Iris pigment epithelial cell (primary cell): ENCODE data around the gene RBM22.

ENCODE experiments used
- DNase-seq: peaks from one replicate; pipeline ENCODE4 v3.0.0-alpha.2; 2011; ENCODE audit warnings: low read depth

Gene RBM22

DNA sequence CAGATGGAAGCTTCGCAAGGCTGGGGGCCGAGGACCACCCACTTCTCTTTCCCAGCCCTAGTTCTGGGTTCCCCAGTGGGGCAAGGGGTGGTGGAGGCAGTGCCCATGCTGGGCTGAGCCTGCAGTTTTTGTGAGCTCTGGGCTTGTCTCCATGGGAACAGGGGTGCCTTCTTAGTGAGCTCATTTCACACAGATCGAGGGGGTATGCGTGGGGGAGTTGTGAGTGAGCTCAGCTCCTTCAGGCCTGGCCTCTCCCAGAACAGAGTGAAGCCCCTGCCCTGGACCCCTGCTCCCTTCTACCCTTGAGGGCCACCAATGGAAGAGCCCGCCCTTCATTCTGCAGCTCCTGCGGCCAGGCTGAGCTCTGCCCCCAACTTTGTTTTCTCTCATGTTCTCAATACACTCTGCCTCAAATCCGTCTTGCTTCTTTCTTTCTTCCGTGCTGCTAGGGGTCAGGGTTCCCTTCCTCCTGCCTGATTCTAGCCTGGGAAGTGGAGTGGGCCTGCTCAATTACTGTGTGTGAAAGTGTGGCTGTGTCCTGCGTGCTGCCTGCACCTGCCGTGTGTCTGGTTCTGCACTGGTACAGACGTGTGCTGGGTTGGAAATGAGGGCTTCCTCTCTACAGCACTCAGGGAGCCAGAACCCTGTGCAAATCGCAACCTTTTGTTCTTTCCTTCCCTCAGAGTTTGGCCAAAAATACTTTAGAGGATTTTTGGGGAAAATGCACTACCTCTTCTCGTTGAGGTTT is 48.8 kb downstream of the RBM22 start:
- no peak for DNase-seq

DNA sequence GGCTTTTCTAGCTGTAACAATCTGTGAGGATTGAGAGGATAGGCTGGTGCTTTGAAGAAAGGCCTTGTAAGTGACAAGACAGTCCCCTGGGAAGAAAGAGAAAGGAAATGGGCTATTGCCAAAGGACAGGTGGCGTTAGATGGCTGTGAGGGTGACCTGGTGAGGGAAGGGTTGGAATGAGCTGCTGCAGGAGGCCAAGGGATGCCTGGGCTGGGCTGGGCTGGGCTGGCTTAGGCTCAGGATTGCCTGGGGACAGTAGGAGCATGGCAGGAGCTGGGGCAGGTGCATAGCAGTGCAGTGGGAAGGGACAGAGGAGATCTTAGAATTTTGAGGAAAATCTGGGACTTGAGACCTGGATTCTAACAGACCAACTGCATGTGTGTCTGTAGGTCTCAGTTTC is 49.5 kb downstream of the RBM22 start:
- no peak for DNase-seq

- no peak for DNase-seq
These were observed 50.5 kb downstream of the RBM22 start for GRCh38 chr5:150650021-150651006.

DNA sequence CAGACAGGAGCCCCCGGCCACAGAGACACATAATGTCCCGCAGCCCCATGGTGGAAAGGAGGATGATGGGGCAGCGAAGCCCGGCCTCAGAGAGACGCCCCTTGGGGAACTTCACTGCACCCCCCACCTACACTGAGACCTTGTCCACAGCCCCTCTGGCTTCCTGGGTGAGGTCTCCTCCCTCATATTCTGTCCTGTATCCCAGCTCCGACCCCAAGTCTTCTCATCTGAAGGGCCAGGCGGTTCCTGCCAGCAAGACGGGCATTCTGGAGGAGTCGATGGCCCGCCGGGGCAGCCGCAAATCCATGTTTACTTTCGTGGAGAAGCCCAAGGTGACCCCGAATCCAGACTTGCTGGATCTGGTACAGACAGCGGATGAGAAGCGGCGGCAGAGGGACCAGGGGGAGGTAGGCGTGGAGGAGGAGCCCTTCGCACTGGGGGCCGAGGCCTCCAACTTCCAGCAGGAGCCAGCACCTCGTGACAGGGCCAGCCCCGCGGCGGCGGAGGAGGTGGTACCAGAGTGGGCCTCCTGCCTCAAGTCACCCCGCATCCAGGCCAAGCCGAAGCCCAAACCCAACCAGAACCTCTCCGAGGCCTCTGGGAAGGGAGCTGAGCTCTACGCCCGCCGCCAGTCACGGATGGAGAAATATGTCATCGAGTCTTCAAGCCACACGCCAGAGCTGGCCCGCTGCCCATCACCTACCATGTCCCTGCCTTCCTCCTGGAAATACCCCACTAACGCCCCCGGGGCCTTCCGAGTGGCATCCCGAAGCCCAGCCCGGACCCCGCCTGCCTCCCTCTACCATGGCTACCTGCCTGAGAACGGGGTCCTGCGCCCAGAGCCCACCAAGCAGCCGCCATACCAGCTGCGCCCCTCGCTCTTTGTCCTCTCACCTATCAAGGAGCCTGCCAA is 51.5 kb downstream of the RBM22 start:
- no peak for DNase-seq

DNA sequence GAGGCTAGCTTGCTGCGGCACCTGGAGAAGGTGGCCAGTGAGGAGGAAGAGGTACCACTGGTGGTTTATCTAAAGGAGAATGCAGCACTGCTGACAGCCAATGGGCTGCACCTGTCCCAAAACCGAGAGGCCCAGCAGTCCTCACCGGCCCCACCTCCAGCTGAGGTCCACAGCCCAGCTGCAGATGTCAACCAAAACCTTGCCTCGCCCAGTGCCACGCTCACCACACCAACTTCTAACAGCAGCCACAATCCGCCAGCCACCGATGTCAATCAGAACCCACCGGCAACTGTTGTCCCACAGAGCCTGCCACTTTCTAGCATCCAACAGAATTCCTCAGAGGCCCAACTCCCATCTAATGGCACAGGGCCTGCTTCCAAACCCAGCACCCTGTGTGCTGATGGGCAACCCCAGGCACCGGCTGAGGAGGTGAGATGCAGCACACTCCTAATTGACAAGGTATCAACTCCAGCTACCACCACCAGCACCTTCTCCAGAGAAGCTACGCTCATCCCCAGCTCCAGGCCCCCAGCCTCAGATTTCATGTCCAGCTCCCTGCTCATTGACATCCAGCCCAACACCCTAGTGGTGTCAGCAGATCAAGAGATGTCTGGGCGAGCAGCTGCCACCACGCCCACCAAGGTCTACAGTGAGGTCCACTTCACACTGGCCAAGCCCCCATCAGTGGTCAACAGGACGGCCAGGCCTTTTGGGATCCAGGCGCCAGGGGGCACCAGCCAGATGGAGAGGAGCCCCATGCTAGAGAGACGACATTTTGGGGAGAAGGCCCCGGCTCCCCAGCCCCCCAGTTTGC is 52.4 kb downstream of the RBM22 start:
- no peak for DNase-seq

- DNase-seq, result no peak
These were observed 53.3 kb downstream of the RBM22 start for GRCh38 chr5:150647275-150648251.

- peak; percentile 75 for DNase-seq
These were observed 55.7 kb downstream of the RBM22 start for GRCh38 chr5:150645070-150645700.

- no peak for DNase-seq
These were observed 56.3 kb downstream of the RBM22 start for GRCh38 chr5:150644514-150644913.

DNA sequence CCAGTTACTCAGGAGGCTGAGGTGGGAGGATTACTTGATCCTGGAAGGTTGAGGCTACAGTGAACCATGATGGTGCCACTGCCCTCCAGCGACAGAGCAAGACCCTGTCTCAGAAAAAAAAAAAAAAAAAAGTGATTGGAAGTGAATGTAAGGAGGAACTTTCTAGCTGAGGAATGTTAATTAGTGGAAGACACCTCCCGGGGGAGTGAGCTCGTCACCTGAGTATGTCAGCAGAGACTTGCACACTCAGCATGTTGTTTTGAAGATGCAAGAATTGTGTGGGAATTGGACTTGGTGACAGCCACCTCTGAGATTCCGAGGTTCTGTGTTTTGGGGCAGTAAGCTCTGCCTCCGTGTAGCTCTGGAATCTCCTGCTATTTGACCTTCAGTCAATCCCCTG is 56.8 kb downstream of the RBM22 start:
- no peak for DNase-seq

DNA sequence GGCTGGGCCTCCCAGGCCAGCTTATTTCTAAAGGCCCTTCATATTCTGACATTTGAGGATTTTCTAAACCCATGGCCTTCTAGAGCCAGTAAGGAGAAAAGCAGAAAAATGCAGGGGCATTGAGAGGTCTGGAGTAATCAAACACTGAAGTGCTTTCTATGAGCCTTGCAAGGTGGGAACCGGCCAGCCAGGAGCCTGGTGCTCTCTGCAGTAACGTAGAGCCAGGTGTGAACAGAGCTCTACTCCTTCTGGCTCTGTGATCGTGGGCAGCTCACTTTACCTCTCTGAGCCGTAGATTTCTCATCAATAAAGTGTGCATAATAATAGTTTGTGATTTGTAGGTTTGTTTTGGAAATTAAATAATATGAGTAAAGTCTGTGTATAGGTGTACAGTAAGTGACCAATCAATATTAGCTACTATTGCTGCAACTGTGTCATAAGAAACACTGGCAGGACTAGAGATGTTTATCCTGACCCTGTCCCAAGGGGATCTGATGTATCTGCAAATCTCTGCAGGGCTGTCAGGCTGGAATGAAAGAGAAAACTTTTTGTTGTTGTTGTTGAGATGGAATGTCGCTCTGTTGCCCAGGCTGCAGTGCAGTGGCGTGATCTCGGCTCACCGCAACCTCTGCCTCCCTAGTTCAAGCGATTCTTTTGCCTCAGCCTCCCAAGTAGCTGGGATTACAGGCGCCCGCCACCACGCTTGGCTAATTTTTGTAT is 57.7 kb downstream of the RBM22 start:
- DNase-seq, result no peak

DNA sequence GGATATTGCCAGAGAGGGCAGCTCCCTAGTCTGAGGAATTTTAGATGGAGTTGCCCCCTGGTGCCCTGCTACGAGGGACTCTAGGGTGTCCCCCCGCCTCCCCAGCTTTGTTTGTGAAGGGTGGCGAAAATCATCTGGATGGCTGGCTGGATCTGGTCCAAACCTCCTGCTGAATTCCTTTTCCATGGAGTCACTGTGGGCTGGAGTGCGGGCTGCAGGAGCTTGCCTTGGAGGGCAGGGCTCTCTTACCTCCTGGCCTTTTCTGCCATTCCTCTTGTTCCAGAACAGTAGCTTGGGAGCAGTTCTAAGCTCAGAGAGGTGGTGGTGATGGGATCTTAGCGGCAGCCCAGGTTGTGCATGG is 58.3 kb downstream of the RBM22 start:
- peak; percentile 86 for DNase-seq

DNA sequence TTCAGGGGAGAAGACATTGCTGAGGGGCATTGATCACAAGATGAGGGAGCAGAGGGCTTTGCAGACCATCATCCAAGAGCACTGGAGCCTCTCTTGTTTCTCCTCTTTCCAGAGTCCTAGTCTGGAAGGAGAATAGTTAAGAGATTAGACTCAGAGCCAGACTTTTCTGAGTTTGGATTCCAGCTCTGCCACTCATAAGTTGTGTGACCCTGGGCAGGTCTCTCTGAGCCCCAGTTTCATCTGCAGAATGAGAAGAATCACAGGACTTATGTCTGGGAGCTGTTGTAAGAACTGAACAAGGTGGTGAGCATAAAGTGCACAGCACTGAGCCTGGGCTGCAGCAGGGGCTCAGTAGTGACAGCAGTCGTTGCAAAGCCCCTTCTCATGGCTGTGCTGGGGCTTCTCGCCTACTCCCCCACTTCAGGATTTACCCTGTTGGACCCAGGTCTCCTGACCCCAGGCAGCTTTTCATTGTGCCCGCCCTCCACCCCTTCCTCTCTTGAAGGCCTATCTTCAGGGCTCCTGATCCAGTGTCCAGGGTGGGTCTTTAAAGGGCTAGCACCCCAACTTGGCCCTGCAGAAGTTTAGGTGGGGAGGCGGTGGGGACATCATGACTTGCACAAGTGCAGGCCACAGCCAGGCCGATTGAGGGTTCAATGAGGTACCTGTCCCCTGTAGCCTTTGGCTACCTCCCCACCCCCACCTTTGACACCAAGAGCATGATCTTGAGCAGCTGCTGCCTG is 58.9 kb downstream of the RBM22 start:
- DNase-seq, result no peak

- peak; percentile 58 for DNase-seq
These were observed 59.8 kb downstream of the RBM22 start for GRCh38 chr5:150641006-150641570.
